ENCODE measurements around the gene ZMYND10. TPM values are rescaled to one million over a fixed set of nuclear protein-coding genes. Genes with fewer than 3 reads are reported as not detected.

The ZMYND10 gene
- total RNA-seq, 1 experiment from 2014 or later, result 1.3 TPM

DNA sequence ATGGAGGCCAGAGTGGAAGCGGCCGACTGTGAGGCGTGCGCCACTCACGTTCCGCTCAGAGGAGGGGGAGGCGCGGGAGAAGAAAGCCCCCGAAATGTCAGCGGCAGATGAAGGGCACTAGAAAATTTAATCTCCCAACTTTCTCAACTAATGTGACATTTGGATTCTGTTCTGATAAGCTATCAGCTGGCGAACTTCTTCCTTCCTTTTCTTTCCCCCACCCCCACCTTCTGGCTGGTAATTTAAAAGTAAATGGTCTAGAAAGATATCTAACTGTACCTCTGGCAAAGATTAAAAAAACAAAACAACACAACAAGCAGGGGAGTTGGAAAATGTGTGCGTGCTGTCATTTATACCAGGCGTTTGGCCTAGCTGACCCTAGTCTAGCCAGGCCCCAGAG is 40.2 kb upstream of the ZMYND10 start:
- H2AFZ ChIP-seq (ENCODE audit: low read length), result no peak overlapping the region
- no peak overlapping the region for H3K9ac ChIP-seq (ENCODE audit: low read length)
- H3K27ac ChIP-seq (ENCODE audit: low read length), result no peak overlapping the region
- H4K20me1 ChIP-seq (ENCODE audit: insufficient read depth, low read depth, low read length), result no peaks in the 10 kb centered on the region
- H3K27me3 ChIP-seq (ENCODE audit: low read length), result no peaks in the 10 kb centered on the region
- H3K4me3 ChIP-seq (ENCODE audit: low read length), result no peak overlapping the region
- no peaks in the 10 kb centered on the region for H3K9me2 ChIP-seq (replicated peaks; ENCODE audit: insufficient read depth, low read length)
- H3K36me3 ChIP-seq (ENCODE audit: insufficient read depth, low read length), result no peaks in the 10 kb centered on the region
- DNase-seq, result no peak
- H3K4me1 ChIP-seq (ENCODE audit: low read length), result no peaks in the 10 kb centered on the region
- H3K4me2 ChIP-seq (ENCODE audit: low read depth, low read length, poor library complexity, severe bottlenecking), result no peak overlapping the region
- no peaks in the 10 kb centered on the region for H3K9me3 ChIP-seq (ENCODE audit: low read length)
- H3K79me2 ChIP-seq (ENCODE audit: low read length), result no peaks in the 10 kb centered on the region

DNA sequence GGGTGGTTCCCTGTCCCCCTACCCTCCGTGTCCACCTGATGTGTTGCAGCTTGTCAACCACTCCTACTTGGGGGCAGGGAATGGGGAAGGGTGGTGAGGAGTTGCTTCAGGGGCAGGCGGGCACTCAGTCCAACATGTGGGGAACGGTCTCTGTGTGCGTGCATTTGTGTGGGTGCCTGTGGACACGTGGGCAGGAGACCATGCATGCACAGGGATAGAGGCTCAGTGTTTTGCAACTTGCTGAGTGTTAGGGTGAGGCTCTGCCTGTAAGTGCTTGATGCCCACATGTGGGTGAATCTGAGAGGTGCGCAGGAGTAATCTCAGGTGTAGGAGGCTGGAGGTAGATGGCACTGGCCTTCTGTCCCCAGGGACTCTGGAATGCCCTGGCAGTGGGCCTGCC is 38.2 kb upstream of the ZMYND10 start:
- Histone ChIP-seq H2AFZ (ENCODE audit: low read length) (no peak overlapping the region), H3K9me3 (ENCODE audit: low read length) (no peaks in the 10 kb centered on the region), H3K4me3 (ENCODE audit: low read length) (no peak overlapping the region), H3K79me2 (ENCODE audit: low read length) (no peaks in the 10 kb centered on the region), H3K9me2 (replicated peaks; ENCODE audit: insufficient read depth, low read length) (no peaks in the 10 kb centered on the region), H3K9ac (ENCODE audit: low read length) (no peak overlapping the region), H3K36me3 (ENCODE audit: insufficient read depth, low read length) (no peaks in the 10 kb centered on the region), H3K27me3 (ENCODE audit: low read length) (no peaks in the 10 kb centered on the region), H4K20me1 (ENCODE audit: insufficient read depth, low read depth, low read length) (no peaks in the 10 kb centered on the region), H3K4me2 (ENCODE audit: low read depth, low read length, poor library complexity, severe bottlenecking) (no peak overlapping the region), H3K27ac (ENCODE audit: low read length) (no peak overlapping the region), H3K4me1 (ENCODE audit: low read length) (no peaks in the 10 kb centered on the region)
- DNase-seq, result no peak

DNA sequence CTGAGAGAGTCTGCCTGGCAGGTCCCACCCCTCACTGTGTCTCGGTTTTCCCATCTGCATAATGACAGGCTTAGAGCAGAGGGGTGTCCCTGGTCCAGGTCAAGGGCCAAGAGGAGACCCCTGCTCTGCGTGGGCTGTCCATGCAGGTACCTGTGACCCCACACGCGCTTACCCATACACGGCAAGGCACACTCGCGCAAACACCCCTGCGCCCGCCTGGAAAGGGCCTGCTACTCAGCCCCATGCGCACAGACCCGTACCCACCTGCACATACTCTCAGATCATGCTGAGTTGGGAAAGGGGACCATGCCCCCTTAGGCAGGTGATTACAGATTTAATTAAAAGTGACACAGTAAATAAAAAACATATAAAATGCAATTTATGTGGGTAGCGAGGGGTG is 37.2 kb upstream of the ZMYND10 start:
- H4K20me1 ChIP-seq (ENCODE audit: insufficient read depth, low read depth, low read length), result no peaks in the 10 kb centered on the region
- no peaks in the 10 kb centered on the region for H3K9me3 ChIP-seq (ENCODE audit: low read length)
- no peaks in the 10 kb centered on the region for H3K4me1 ChIP-seq (ENCODE audit: low read length)
- DNase-seq, result no peak
- no peaks in the 10 kb centered on the region for H3K27me3 ChIP-seq (ENCODE audit: low read length)
- H2AFZ ChIP-seq (ENCODE audit: low read length), result no peak overlapping the region
- no peaks in the 10 kb centered on the region for H3K79me2 ChIP-seq (ENCODE audit: low read length)
- no peak overlapping the region for H3K9ac ChIP-seq (ENCODE audit: low read length)
- no peaks in the 10 kb centered on the region for H3K36me3 ChIP-seq (ENCODE audit: insufficient read depth, low read length)
- no peak overlapping the region for H3K4me2 ChIP-seq (ENCODE audit: low read depth, low read length, poor library complexity, severe bottlenecking)
- no peaks in the 10 kb centered on the region for H3K9me2 ChIP-seq (replicated peaks; ENCODE audit: insufficient read depth, low read length)
- H3K4me3 ChIP-seq (ENCODE audit: low read length), result no peak overlapping the region
- no peak overlapping the region for H3K27ac ChIP-seq (ENCODE audit: low read length)

- no peak overlapping the region for H3K4me2 ChIP-seq (ENCODE audit: low read depth, low read length, poor library complexity, severe bottlenecking)
- no peaks in the 10 kb centered on the region for H3K9me2 ChIP-seq (replicated peaks; ENCODE audit: insufficient read depth, low read length)
- no peaks in the 10 kb centered on the region for H4K20me1 ChIP-seq (ENCODE audit: insufficient read depth, low read depth, low read length)
- no peaks in the 10 kb centered on the region for H3K27me3 ChIP-seq (ENCODE audit: low read length)
- no peak overlapping the region for H3K27ac ChIP-seq (ENCODE audit: low read length)
- no peak overlapping the region for H3K4me3 ChIP-seq (ENCODE audit: low read length)
- no peaks in the 10 kb centered on the region for H3K36me3 ChIP-seq (ENCODE audit: insufficient read depth, low read length)
- no peak overlapping the region for H2AFZ ChIP-seq (ENCODE audit: low read length)
- no peaks in the 10 kb centered on the region for H3K79me2 ChIP-seq (ENCODE audit: low read length)
- no peak overlapping the region for H3K9ac ChIP-seq (ENCODE audit: low read length)
- DNase-seq, result no peak
- no peaks in the 10 kb centered on the region for H3K9me3 ChIP-seq (ENCODE audit: low read length)
- H3K4me1 ChIP-seq (ENCODE audit: low read length), result no peaks in the 10 kb centered on the region
These were observed 35.9 kb upstream of the ZMYND10 start for GRCh38 chr3:50381383-50381782.

GRCh38 chr3:50380405-50381085 is 35.0 kb upstream of the ZMYND10 start:
- no peaks in the 10 kb centered on the region for H3K79me2 ChIP-seq (ENCODE audit: low read length)
- no peak for DNase-seq

DNA sequence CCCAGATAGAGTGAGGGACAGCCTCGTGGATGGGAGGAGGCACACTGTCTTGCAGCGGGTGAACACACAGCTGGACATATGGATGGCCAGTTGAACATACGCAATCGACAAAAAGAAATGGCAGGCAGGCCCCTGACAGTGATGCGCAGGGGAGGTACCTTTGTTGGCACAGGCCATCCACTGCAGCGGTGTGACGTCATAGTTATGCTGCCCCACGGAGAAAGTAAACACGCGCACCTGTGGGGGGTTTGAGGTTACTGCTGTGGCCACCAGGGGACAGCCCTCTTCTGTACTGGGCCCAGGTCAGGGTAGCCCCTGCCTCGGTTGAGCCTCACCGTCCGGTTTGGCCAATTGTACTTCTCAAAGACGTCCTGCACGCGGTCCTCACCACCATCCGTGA is 33.2 kb upstream of the ZMYND10 start:
- Histone ChIP-seq H3K27me3 (ENCODE audit: low read length) (no peaks in the 10 kb centered on the region), H3K9me3 (ENCODE audit: low read length) (no peaks in the 10 kb centered on the region), H3K4me3 (ENCODE audit: low read length) (no peak overlapping the region), H3K4me2 (ENCODE audit: low read depth, low read length, poor library complexity, severe bottlenecking) (no peak overlapping the region), H3K79me2 (ENCODE audit: low read length) (no peaks in the 10 kb centered on the region), H3K9ac (ENCODE audit: low read length) (no peak overlapping the region), H2AFZ (ENCODE audit: low read length) (no peak overlapping the region), H3K9me2 (replicated peaks; ENCODE audit: insufficient read depth, low read length) (no peaks in the 10 kb centered on the region), H3K36me3 (ENCODE audit: insufficient read depth, low read length) (no peaks in the 10 kb centered on the region), H4K20me1 (ENCODE audit: insufficient read depth, low read depth, low read length) (no peaks in the 10 kb centered on the region), H3K27ac (ENCODE audit: low read length) (no peak overlapping the region), H3K4me1 (ENCODE audit: low read length) (no peaks in the 10 kb centered on the region)
- no peak for DNase-seq

More at GRCh38 chr3:50380405-50381085, 35.0 kb upstream of the ZMYND10 start:
- H3K4me3 ChIP-seq (ENCODE audit: low read length), result no peak overlapping the region
- H3K36me3 ChIP-seq (ENCODE audit: insufficient read depth, low read length), result no peaks in the 10 kb centered on the region
- H3K9me2 ChIP-seq (replicated peaks; ENCODE audit: insufficient read depth, low read length), result no peaks in the 10 kb centered on the region
- no peaks in the 10 kb centered on the region for H3K27me3 ChIP-seq (ENCODE audit: low read length)
- no peaks in the 10 kb centered on the region for H3K4me1 ChIP-seq (ENCODE audit: low read length)
- no peak overlapping the region for H3K27ac ChIP-seq (ENCODE audit: low read length)
- H4K20me1 ChIP-seq (ENCODE audit: insufficient read depth, low read depth, low read length), result no peaks in the 10 kb centered on the region
- H3K9ac ChIP-seq (ENCODE audit: low read length), result no peak overlapping the region
- no peak overlapping the region for H3K4me2 ChIP-seq (ENCODE audit: low read depth, low read length, poor library complexity, severe bottlenecking)
- H3K9me3 ChIP-seq (ENCODE audit: low read length), result no peaks in the 10 kb centered on the region
- H2AFZ ChIP-seq (ENCODE audit: low read length), result no peak overlapping the region

DNA sequence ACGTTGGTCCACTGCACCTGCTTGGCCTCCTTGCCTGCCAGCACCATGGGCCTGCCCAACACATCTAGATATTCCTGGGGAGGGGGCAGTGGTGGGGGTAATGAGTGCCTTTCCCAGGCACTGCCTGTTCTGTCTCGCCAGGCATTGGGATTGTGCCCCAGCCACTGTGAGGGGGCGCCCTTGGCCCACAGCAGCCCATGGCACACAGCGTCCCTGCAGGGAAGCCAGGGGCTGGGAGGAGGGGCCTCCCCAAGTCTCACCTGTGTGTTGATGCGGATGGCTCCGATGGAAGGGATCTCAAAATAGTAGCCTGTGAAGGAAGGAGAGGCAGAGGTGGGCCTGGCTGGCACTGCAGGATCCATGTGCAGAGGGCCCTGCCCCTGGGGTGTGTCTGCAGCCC is 32.5 kb upstream of the ZMYND10 start:
- no peak overlapping the region for H3K9ac ChIP-seq (ENCODE audit: low read length)

DNA sequence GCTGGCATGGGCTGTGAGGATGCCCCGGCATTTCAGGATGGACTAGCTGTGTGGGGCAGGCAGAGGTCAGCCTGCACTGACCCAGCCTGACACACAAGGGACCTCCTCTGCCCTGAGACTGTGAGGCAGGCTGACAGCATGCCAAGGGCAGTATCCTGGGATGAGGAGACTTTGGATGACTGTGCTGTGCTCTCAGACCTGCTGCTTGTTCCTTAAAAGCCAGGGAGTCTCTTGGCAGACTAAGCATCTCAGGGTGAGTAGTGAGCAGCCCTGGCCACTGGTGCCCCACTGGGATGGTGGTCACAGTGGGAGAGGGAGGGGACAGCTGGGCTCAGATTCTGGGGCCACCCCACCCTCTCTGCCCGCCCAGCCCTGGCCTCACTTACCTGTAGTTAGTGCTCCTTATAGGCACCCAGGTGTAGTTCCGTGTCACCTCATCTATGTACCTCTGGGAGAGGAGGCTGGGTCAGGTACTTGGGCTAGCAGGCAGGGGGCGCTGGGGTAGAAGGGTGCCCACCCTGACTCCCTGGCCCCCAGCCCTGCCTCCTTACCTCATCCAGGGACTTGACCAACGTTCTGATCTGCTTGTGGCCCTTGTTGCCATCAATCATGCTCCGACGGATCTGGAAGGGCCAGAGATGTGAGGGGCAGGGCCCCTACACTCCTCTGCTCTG is 29.9 kb upstream of the ZMYND10 start:
- Histone ChIP-seq H3K4me1 (ENCODE audit: low read length) (no peaks in the 10 kb centered on the region), H3K4me3 (ENCODE audit: low read length) (no peak overlapping the region), H3K79me2 (ENCODE audit: low read length) (no peaks in the 10 kb centered on the region), H3K9me3 (ENCODE audit: low read length) (no peaks in the 10 kb centered on the region), H3K9ac (ENCODE audit: low read length) (no peak overlapping the region), H3K36me3 (ENCODE audit: insufficient read depth, low read length) (no peaks in the 10 kb centered on the region), H3K4me2 (ENCODE audit: low read depth, low read length, poor library complexity, severe bottlenecking) (no peak overlapping the region), H4K20me1 (ENCODE audit: insufficient read depth, low read depth, low read length) (no peaks in the 10 kb centered on the region), H3K27me3 (ENCODE audit: low read length) (no peaks in the 10 kb centered on the region), H2AFZ (ENCODE audit: low read length) (no peak overlapping the region), H3K9me2 (replicated peaks; ENCODE audit: insufficient read depth, low read length) (no peaks in the 10 kb centered on the region), H3K27ac (ENCODE audit: low read length) (no peak overlapping the region)
- peak; percentile 61 for DNase-seq

More for the DNA sequence above, 32.5 kb upstream of the ZMYND10 start:
- no peaks in the 10 kb centered on the region for H3K4me1 ChIP-seq (ENCODE audit: low read length)
- H3K27ac ChIP-seq (ENCODE audit: low read length), result no peak overlapping the region
- H2AFZ ChIP-seq (ENCODE audit: low read length), result no peak overlapping the region
- no peak for DNase-seq
- no peaks in the 10 kb centered on the region for H3K9me2 ChIP-seq (replicated peaks; ENCODE audit: insufficient read depth, low read length)
- no peaks in the 10 kb centered on the region for H4K20me1 ChIP-seq (ENCODE audit: insufficient read depth, low read depth, low read length)
- H3K79me2 ChIP-seq (ENCODE audit: low read length), result no peaks in the 10 kb centered on the region
- no peaks in the 10 kb centered on the region for H3K9me3 ChIP-seq (ENCODE audit: low read length)
- no peak overlapping the region for H3K4me2 ChIP-seq (ENCODE audit: low read depth, low read length, poor library complexity, severe bottlenecking)
- H3K27me3 ChIP-seq (ENCODE audit: low read length), result no peaks in the 10 kb centered on the region
- H3K4me3 ChIP-seq (ENCODE audit: low read length), result no peak overlapping the region
- no peaks in the 10 kb centered on the region for H3K36me3 ChIP-seq (ENCODE audit: insufficient read depth, low read length)

Measured in Karpas-422 (cell line).